Left lung (tissue), 10 donors: ENCODE measurements around the gene SEZ6. TPM values are rescaled to one million over a fixed set of nuclear protein-coding genes. Genes with fewer than 3 reads are reported as not detected.

ENCODE experiments used
- ATAC-seq: fragments of 200-7000 bp; cut with Tn5 transposase; one replicate; pipeline ENCODE4 v1.9.1; 2020; ENCODE audit warnings: moderate library complexity
- DNase-seq, 4 donors: peaks; one replicate each; pipeline ENCODE4 v3.0.0-alpha.2; 2013 to 2020
- H3K27ac ChIP-seq, 2 donors: fragments of 200-600 bp; sonication (generic) in 1 of 2; one replicate each; pipeline versions ENCODE4 v1.5.0 to v1.8.0; 2020 to 2021
- H3K27me3 ChIP-seq, 2 donors: fragments of 200-600 bp; sonication (generic) in 1 of 2; one replicate each; pipeline versions ENCODE4 v1.5.0 to v1.8.0; 2020 to 2021
- H3K36me3 ChIP-seq, 2 donors: fragments of 200-600 bp; sonication (generic) in 1 of 2; one replicate each; pipeline versions ENCODE4 v1.5.0 to v1.8.0; 2020 to 2021
- H3K4me1 ChIP-seq, 2 donors: fragments of 200-600 bp; one replicate each; pipeline ENCODE4 v1.8.0; 2021
- H3K4me3 ChIP-seq, 2 donors: fragments of 200-600 bp; sonication (generic) in 1 of 2; one replicate each; pipeline versions ENCODE4 v1.5.0 to v1.8.0; 2020 to 2021; ENCODE audit warnings: mild to moderate bottlenecking in 1 of 2
- H3K9me3 ChIP-seq, 2 donors: fragments of 200-600 bp; sonication (generic) in 1 of 2; one replicate each; pipeline versions ENCODE4 v1.5.0 to v1.8.0; 2020 to 2021
- intact Hi-C, 2 donors: fragments of 100-400 bp; cut with DNase I; formaldehyde crosslinking; loops; one replicate each; pipeline versions ENCODE4 v1.11.2 to v1.14.2; 2022
- polyA plus RNA-seq, 6 donors: library from polyadenylated mRNA; unstranded; fragments of 120-200 nt; gene quantifications; one replicate each; pipeline ENCODE4 v1.2.1, GENCODE V29; 2013; ENCODE audit not compliant: insufficient read length in 6 of 6
- total RNA-seq, 2 donors: library from RNA; stranded (reverse); fragmentation: NEBNext Ultra II Directional; extraction: Animal tissue kit (Norgen Biotek cat#: 25700); gene quantifications; one replicate each; pipeline ENCODE4 v1.2.1, GENCODE V29; 2021
- TF ChIP-seq, protein P1 (sequence below), 2 donors: fragments of 200-600 bp; sonication (generic) in 1 of 2; IDR thresholded peaks; one replicate each; pipeline versions ENCODE4 v1.5.0 to v1.8.0; 2021; ENCODE audit warnings: antibody characterized with exemption in 2 of 2
- donor health status: DM: no; HTN: yes; CAD: no.
- donor health status: DM: no; HTN: no; CAD: no.

Gene SEZ6
- total and polyA plus RNA-seq, 8 donors, result 0.09 to 1.2 (median 0.81) TPM; not detected in 1

GRCh38 chr17:28993645-28994426 is 12.0 kb downstream of the SEZ6 start:
- H3K9me3 ChIP-seq, result no peaks in the 10 kb centered on the region
- peaks cover 0 to 43% of the 10 kb centered on the region in 2 donors for H3K27me3 ChIP-seq
- intact Hi-C loops, result no loop called here
- no peak overlapping the region for H3K4me3 ChIP-seq
- H3K4me1 ChIP-seq, result no peaks in the 10 kb centered on the region
- no peak overlapping the region for H3K27ac ChIP-seq
- DNase-seq, result no peak
- H3K36me3 ChIP-seq, result no peaks in the 10 kb centered on the region
- no peak for ATAC-seq
- TF ChIP-seq, protein P1, sequence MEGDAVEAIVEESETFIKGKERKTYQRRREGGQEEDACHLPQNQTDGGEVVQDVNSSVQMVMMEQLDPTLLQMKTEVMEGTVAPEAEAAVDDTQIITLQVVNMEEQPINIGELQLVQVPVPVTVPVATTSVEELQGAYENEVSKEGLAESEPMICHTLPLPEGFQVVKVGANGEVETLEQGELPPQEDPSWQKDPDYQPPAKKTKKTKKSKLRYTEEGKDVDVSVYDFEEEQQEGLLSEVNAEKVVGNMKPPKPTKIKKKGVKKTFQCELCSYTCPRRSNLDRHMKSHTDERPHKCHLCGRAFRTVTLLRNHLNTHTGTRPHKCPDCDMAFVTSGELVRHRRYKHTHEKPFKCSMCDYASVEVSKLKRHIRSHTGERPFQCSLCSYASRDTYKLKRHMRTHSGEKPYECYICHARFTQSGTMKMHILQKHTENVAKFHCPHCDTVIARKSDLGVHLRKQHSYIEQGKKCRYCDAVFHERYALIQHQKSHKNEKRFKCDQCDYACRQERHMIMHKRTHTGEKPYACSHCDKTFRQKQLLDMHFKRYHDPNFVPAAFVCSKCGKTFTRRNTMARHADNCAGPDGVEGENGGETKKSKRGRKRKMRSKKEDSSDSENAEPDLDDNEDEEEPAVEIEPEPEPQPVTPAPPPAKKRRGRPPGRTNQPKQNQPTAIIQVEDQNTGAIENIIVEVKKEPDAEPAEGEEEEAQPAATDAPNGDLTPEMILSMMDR (IDR thresholded peaks at IDR 0.05), result no peak

GRCh38 chr17:28992625-28993600 is 12.9 kb downstream of the SEZ6 start:
- no peak for DNase-seq
- intact Hi-C loops, result no loop called here

GRCh38 chr17:28992185-28992584 is 13.6 kb downstream of the SEZ6 start:
- no peak overlapping the region for H3K27ac ChIP-seq
- H3K9me3 ChIP-seq, result no peaks in the 10 kb centered on the region
- ATAC-seq (no peak), DNase-seq (no peak)
- H3K4me3 ChIP-seq, result no peak overlapping the region
- TF ChIP-seq, protein P1 (IDR thresholded peaks at IDR 0.05), result no peak
- no peaks in the 10 kb centered on the region for H3K36me3 ChIP-seq
- intact Hi-C loops, result no loop called here
- peaks cover 0 to 39% of the 10 kb centered on the region in 2 donors for H3K27me3 ChIP-seq
- H3K4me1 ChIP-seq, result no peaks in the 10 kb centered on the region

More at GRCh38 chr17:28992625-28993600, 12.9 kb downstream of the SEZ6 start:
- no peak overlapping the region for H3K4me3 ChIP-seq
- ATAC-seq, result peak; percentile 37
- H3K4me1 ChIP-seq, result no peaks in the 10 kb centered on the region
- H3K27ac ChIP-seq, result no peak overlapping the region
- H3K9me3 ChIP-seq, result no peaks in the 10 kb centered on the region
- no peaks in the 10 kb centered on the region for H3K36me3 ChIP-seq
- peaks cover 0 to 41% of the 10 kb centered on the region in 2 donors for H3K27me3 ChIP-seq
- TF ChIP-seq, protein P1 (IDR thresholded peaks at IDR 0.05), result no peak

DNA sequence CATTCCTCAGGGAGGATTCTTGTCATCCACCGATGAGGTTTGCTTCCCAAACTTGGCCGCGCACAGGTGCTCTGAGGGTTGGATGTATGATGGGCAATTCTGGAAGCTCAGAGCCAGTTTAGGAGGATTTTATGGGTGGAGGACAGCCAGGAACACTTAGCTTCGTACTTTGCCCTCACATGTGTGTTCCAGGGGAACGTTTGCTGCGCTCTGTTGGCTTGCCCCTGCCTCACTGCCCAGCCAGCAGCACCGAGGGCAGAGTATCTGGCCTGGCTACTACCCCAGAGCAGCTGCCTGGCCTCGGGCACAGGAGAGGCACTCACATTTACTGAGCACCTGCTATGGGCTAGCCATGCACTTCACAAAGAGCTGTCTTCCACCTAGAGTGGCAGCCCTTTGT is 14.1 kb downstream of the SEZ6 start:
- Histone ChIP-seq H3K4me3 (no peak overlapping the region), H3K9me3 (no peaks in the 10 kb centered on the region), H3K4me1 (no peaks in the 10 kb centered on the region), H3K36me3 (no peaks in the 10 kb centered on the region), H3K27ac (no peak overlapping the region), H3K27me3 (peaks cover 0 to 39% of the 10 kb centered on the region in 2 donors)
- no peak for ATAC-seq
- DNase-seq, result no peak
- intact Hi-C loops, result no loop called here
- TF ChIP-seq, protein P1 (IDR thresholded peaks at IDR 0.05), result no peak

DNA sequence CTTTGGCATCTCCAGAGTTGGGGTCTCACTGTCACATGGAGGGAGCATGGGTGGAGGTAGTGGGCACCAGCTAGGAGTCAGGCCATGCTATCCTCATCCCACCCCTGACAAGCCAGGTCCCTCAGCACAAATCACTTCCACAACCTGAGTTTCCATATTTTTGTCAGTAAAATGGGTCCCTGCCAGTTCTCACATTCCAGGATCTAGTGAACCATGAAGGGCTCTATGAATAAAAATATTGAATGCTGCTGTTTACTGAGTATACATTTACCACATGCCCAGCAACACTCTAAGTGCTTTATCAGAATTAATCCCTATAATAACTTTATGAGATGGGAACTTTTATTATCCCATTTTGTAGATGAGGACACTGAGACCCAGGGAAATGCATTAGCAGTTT is 16.8 kb downstream of the SEZ6 start:
- DNase-seq (no peak), ATAC-seq (no peak)
- Histone ChIP-seq H3K9me3 (no peaks in the 10 kb centered on the region), H3K4me3 (no peak overlapping the region), H3K36me3 (no peaks in the 10 kb centered on the region), H3K4me1 (peaks cover 0 to 8% of the 10 kb centered on the region in 2 donors), H3K27me3 (peaks cover 7 to 47% of the 10 kb centered on the region in 2 donors), H3K27ac (no peak overlapping the region)
- intact Hi-C loops, result no loop called here
- TF ChIP-seq, protein P1 (IDR thresholded peaks at IDR 0.05), result no peak
